ENCODE measurements around the gene MAP7. TPM values are rescaled to one million over a fixed set of nuclear protein-coding genes. Genes with fewer than 3 reads are reported as not detected.

MAP7 gene
- total and polyA plus RNA-seq, 4 donors = 3.2 to 17.5 (median 8.3) TPM

GRCh38 chr6:136323431-136324112 lies 226.7 kb downstream of the MAP7 start:
- no peak overlapping the region for H3K4me3 ChIP-seq (ENCODE audit: low read depth in 1 of 3, low read length in 3 of 3)
- 84% methylated on average over 10 of the region's 10 CpGs for WGBS
- H3K9ac ChIP-seq (ENCODE audit: low read depth in 1 of 2, low read length in 2 of 2) = no peak overlapping the region
- TF ChIP-seq ZBTB33 (IDR thresholded peaks at IDR 0.05) = no peak
- TF ChIP-seq RXRA (IDR thresholded peaks at IDR 0.05) = no peak
- no peak for TF ChIP-seq NR2F2 (IDR thresholded peaks at IDR 0.05)
- TF ChIP-seq FOXA1 (IDR thresholded peaks at IDR 0.05) = no peak
- no peak for TF ChIP-seq HNF4A (conservative IDR thresholded peaks at IDR 0.05)
- TF ChIP-seq HNF4G (IDR thresholded peaks at IDR 0.05) = no peak
- no peak for TF ChIP-seq TAF1 (conservative IDR thresholded peaks at IDR 0.05)
- no peak for TF ChIP-seq SP1 (IDR thresholded peaks at IDR 0.05)
- no peak for TF ChIP-seq FOXA2 (IDR thresholded peaks at IDR 0.05)
- TF ChIP-seq RAD21 (IDR thresholded peaks at IDR 0.05) = no peak
- TF ChIP-seq MAX (IDR thresholded peaks at IDR 0.05) = no peak
- TF ChIP-seq GABPA (IDR thresholded peaks at IDR 0.05 in 1 of 2, conservative IDR thresholded peaks at IDR 0.05 in 1 of 2) = no peak
- TF ChIP-seq YY1 (IDR thresholded peaks at IDR 0.05) = no peak
- TF ChIP-seq JUND (IDR thresholded peaks at IDR 0.05) = no peak
- no peak for TF ChIP-seq CTCF (IDR thresholded peaks at IDR 0.05; ENCODE audit: low read depth, low read length, missing input control)
- no peak for TF ChIP-seq REST (IDR thresholded peaks at IDR 0.05)
- no peak for TF ChIP-seq EGR1 (IDR thresholded peaks at IDR 0.05; ENCODE audit: low read depth in 2 of 2)
- no peaks in the 10 kb centered on the region for H3K9me3 ChIP-seq (ENCODE audit: control insufficient read depth in 4 of 4, low read length in 3 of 4)
- no peaks in the 10 kb centered on the region for H3K27me3 ChIP-seq (ENCODE audit: control insufficient read depth in 4 of 4, insufficient read depth in 4 of 4, low read length in 3 of 4)
- DNase-seq (ENCODE audit: low spot score) = no peak
- no peak overlapping the region for H3K27ac ChIP-seq (ENCODE audit: low read depth in 1 of 2, low read length in 2 of 2)
- H3K36me3 ChIP-seq (ENCODE audit: control insufficient read depth in 4 of 4, insufficient read depth in 3 of 4, low read depth in 1 of 4, low read length in 3 of 4) = no peaks in the 10 kb centered on the region
- no peaks in the 10 kb centered on the region for H3K4me1 ChIP-seq (ENCODE audit: control insufficient read depth in 4 of 4, insufficient read depth in 4 of 4, low read length in 3 of 4)
